NT2/D1 (cell line): ENCODE data around the gene ZC3HAV1L.
"Not testable (repeated sequence)": the region's sequence is repeated elsewhere in the genome, so short reads cannot be mapped to it uniquely, and the experiment has no call there.

Source experiments
- DNase-seq: peaks from one replicate; pipeline ENCODE4 v3.0.0-alpha.2; 2011; ENCODE audit warnings: low read depth, low spot score
- H3K27me3 ChIP-seq: 2 replicates; pipeline ENCODE4 v1.6.0; 2011; ENCODE audit warnings: mild to moderate bottlenecking; ENCODE audit not compliant: insufficient read length, insufficient read depth
- H3K36me3 ChIP-seq: 2 replicates; pipeline ENCODE4 v1.6.1; 2011; ENCODE audit warnings: mild to moderate bottlenecking, low read length, mixed read lengths; ENCODE audit not compliant: insufficient read depth, insufficient read length
- H3K4me1 ChIP-seq: 2 replicates; pipeline ENCODE4 v1.5.1; 2011; ENCODE audit not compliant: insufficient read depth, insufficient read length
- H3K4me3 ChIP-seq: 2 replicates; pipeline ENCODE4 v1.5.1; 2011; ENCODE audit warnings: low read depth; ENCODE audit not compliant: insufficient read length
- H3K9ac ChIP-seq: 2 replicates; pipeline ENCODE4 v1.6.0; 2011; ENCODE audit warnings: low read depth; ENCODE audit not compliant: insufficient read length
- H3K9me3 ChIP-seq: 2 replicates; pipeline ENCODE4 v1.5.1; 2011; ENCODE audit warnings: mild to moderate bottlenecking, low read length; ENCODE audit not compliant: insufficient read depth
- SUZ12 ChIP-seq: IDR thresholded peaks from 2 replicates; pipeline ENCODE4 v1.6.1; 2011; ENCODE audit not compliant: insufficient read length, insufficient read depth; ENCODE audit errors: extremely low read depth
- YY1 ChIP-seq: IDR thresholded peaks from 2 replicates; pipeline ENCODE4 v1.6.1; 2011; ENCODE audit not compliant: insufficient read length, insufficient read depth
- ZNF274 ChIP-seq: IDR thresholded peaks from 2 replicates; pipeline ENCODE4 v1.6.1; 2011; ENCODE audit warnings: mild to moderate bottlenecking, low read depth, low read length

The ZC3HAV1L gene

GRCh38 chr7:139032473-139032872, 3.4 kb downstream of the ZC3HAV1L start:
- H3K4me3 ChIP-seq = no peak overlapping the region

GRCh38 chr7:139029353-139029752, 6.5 kb downstream of the ZC3HAV1L start:
- H3K9ac ChIP-seq = no peak overlapping the region
- peaks cover 83% of the 10 kb centered on the region for H3K36me3 ChIP-seq
- DNase-seq = no peak
- H3K4me1 ChIP-seq = no peaks in the 10 kb centered on the region
- H3K9me3 ChIP-seq = no peaks in the 10 kb centered on the region
- TF ChIP-seq YY1 (no peak), ZNF274 (no peak), SUZ12 (no peak)
- H3K4me3 ChIP-seq = no peak overlapping the region
- H3K27me3 ChIP-seq = no peaks in the 10 kb centered on the region

More at GRCh38 chr7:139032473-139032872, 3.4 kb downstream of the ZC3HAV1L start:
- no peak for TF ChIP-seq ZNF274
- TF ChIP-seq YY1 = no peak
- no peak for TF ChIP-seq SUZ12
- no peaks in the 10 kb centered on the region for H3K4me1 ChIP-seq
- DNase-seq = no peak
- H3K27me3 ChIP-seq = no peaks in the 10 kb centered on the region
- H3K9ac ChIP-seq = no peak overlapping the region
- no peaks in the 10 kb centered on the region for H3K9me3 ChIP-seq
- peaks cover 61% of the 10 kb centered on the region for H3K36me3 ChIP-seq

- peaks cover 67% of the 10 kb centered on the region for H3K36me3 ChIP-seq
- no peak for DNase-seq
- no peak overlapping the region for H3K4me3 ChIP-seq
- H3K9ac ChIP-seq = no peak overlapping the region
- H3K9me3 ChIP-seq = no peaks in the 10 kb centered on the region
- H3K4me1 ChIP-seq = no peaks in the 10 kb centered on the region
- TF ChIP-seq YY1 (no peak), ZNF274 (no peak), SUZ12 (no peak)
- no peaks in the 10 kb centered on the region for H3K27me3 ChIP-seq
Observed at GRCh38 chr7:139026551-139026950, 9.3 kb downstream of the ZC3HAV1L start.

GRCh38 chr7:139025861-139026260, 10.0 kb downstream of the ZC3HAV1L start:
- not testable (repeated sequence) for H3K4me3 ChIP-seq, H3K9me3 ChIP-seq, H3K27me3 ChIP-seq, DNase-seq, H3K4me1 ChIP-seq, H3K9ac ChIP-seq
- H3K36me3 ChIP-seq = peaks cover 61% of the 10 kb centered on the region

- no peak overlapping the region for H3K4me3 ChIP-seq
- H3K9ac ChIP-seq = no peak overlapping the region
- peaks cover 40% of the 10 kb centered on the region for H3K36me3 ChIP-seq
- TF ChIP-seq SUZ12 (no peak), YY1 (no peak), ZNF274 (no peak)
- no peaks in the 10 kb centered on the region for H3K9me3 ChIP-seq
- no peak for DNase-seq
- H3K4me1 ChIP-seq = no peaks in the 10 kb centered on the region
- H3K27me3 ChIP-seq = no peaks in the 10 kb centered on the region
Observed at GRCh38 chr7:139023076-139023475, 12.8 kb downstream of the ZC3HAV1L start.

GRCh38 chr7:139022286-139022685, 13.6 kb downstream of the ZC3HAV1L start:
- no peaks in the 10 kb centered on the region for H3K9me3 ChIP-seq
- DNase-seq = no peak
- TF ChIP-seq SUZ12 (no peak), ZNF274 (no peak), YY1 (no peak)
- no peaks in the 10 kb centered on the region for H3K27me3 ChIP-seq
- H3K4me1 ChIP-seq = no peaks in the 10 kb centered on the region
- H3K4me3 ChIP-seq = no peak overlapping the region
- H3K9ac ChIP-seq = no peak overlapping the region
- peaks cover 32% of the 10 kb centered on the region for H3K36me3 ChIP-seq

GRCh38 chr7:139018910-139019309, 16.9 kb downstream of the ZC3HAV1L start:
- H3K27me3 ChIP-seq = no peaks in the 10 kb centered on the region
- H3K4me3 ChIP-seq = no peak overlapping the region
- no peak for TF ChIP-seq ZNF274
- no peak for TF ChIP-seq SUZ12
- no peak for TF ChIP-seq YY1
- H3K9ac ChIP-seq = no peak overlapping the region
- H3K36me3 ChIP-seq = peaks cover 7% of the 10 kb centered on the region
- no peak for DNase-seq
- no peaks in the 10 kb centered on the region for H3K9me3 ChIP-seq
- no peaks in the 10 kb centered on the region for H3K4me1 ChIP-seq
